ENCODE results near the gene MAPK4.

MAPK4 gene

DNA sequence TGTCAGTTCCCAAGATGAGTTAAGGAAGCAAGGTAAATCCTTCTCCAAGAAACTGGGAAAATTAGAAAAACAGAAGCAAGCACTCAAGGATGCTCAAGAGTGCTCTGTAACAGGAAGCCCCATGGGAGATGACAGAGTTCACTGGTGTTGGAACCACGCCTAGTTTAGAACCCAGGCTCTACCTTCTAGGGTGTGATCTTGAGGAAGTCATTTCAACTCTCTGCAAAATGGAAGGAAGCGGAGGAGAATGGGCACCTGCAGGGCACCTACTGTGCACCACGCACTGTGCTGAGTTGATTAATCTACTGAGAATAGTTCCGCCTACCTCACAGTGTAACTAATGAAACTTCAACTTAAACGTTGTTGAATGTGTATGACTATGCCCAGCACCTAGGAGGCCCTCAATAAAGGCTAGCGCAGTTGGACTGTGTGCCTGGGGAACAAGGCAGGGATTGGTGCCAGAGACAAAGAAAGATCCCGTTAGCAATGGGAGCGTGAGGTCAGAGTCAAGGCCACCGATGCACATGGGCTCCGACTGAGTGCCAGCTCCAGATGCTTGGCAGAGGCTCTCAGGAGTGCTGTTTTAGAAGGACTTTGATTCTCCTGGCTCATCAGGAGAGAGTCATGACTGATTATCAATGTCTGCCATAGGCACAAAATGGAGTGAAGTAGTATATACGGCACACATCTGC is 93.7 kb downstream of the MAPK4 start:
- DNase-seq (ENCODE audit: low read depth, low spot score), result no peak

DNA sequence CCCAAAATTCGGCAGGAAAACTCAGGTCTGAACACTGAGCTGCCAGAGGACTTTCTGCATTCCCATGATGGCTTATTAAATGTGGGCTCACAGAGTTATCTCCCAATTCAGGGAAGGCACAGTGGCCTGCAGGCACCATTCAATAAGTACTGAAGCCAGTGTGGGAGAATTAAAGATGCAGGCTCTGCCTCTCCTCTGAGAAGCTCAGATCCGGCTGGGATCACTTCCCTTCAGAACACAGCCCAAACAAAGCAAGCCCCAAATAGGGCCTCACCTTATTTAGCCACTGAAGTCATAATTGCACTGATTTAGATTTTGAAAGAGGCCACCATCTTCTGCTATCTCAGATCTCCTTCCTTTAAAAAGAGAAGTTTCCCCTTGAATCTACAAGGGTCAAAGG is 94.3 kb downstream of the MAPK4 start:
- DNase-seq (ENCODE audit: low read depth, low spot score), result no peak

DNA sequence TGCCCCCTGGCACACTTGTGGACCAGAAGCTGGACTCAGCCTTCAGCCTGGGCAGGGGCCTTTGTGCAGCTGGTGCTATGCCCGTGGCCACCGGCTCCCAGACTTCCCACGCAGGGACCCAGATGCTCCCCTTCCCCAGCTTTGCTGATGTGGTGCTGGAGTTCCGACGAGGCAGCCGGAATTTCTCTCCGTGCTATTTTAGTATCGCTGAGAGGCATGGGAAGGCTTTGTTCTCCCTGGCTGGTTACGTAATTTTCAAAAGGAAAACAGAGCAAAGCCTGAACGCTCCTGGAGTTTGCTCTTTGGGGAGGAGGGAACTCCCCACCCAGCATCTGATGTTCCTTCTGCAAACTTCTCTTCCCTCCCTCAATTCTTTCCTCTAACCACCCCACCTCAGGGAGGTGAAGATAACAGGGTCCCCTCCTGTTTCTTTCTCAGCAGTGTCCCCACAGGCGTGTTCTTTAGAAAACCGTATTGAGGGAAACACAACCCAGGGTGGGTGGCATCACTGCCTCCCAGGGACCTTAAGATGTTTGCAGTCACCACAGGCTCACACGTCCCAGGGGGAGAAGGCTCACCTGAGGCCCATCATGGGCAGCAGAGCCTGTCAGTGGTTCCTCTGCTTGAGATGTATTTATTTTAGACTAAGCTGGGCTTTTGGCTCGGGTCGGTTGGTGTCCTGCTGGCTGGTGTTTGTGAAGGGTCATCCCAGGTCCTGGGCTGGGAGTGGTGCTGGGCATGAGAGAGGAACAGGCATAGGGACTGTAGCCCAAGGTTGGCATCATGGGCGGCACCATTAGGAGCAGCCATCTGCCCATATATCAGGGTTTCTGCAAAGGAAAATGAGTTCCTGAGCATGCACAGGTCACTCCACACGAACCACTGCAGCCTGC is 95.0 kb downstream of the MAPK4 start:
- no peak for DNase-seq (ENCODE audit: low read depth, low spot score)

DNA sequence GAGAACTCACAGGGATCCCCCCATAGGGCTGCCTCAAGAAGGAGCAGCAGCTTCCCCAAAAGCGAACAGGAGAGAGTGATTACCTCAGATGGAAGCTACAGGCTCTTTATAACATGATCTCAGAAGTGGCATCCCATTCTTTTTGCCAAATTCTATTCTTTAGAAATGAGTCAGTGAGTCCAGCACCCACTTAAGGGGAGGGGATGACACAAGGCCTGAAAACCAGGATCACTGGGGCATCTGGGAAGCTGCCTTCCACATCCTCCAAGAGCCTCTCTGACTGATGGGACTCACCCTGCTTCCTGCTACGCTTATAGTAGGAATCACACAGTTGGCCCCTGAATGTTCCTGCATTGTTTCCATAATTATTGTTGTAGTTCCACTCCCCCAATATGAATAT is 96.5 kb downstream of the MAPK4 start:
- DNase-seq (ENCODE audit: low read depth, low spot score), result no peak

DNA sequence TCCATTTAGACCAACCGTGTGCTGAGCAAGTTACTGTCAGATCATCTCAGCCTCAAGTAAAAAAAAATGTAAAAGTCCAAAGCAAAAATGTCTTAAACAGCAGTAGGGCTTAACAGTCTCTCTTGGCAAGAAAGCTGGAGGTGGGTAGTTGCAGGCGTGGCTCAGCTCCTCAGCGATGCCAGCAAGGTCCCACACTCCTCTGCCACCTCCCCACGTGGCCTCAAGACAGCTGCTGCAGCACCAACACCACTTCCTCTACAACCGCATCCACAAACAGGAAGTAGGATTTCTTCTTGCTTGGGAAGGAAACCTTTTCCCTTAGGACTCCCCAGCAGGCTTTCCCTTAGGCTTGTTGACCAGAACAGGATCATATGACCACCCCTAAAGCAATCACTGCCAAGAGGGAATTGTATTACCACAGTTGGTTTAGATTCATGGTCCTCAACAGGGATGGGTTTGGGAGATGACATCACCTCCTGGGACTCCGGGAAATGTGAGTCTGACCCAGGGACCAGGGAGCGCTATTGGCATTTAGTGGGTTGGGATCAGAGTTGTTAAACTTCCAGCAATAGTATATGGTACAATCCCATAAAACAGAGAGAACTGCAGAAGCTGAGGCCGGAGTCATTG is 97.1 kb downstream of the MAPK4 start:
- DNase-seq (ENCODE audit: low read depth, low spot score), result no peak

DNA sequence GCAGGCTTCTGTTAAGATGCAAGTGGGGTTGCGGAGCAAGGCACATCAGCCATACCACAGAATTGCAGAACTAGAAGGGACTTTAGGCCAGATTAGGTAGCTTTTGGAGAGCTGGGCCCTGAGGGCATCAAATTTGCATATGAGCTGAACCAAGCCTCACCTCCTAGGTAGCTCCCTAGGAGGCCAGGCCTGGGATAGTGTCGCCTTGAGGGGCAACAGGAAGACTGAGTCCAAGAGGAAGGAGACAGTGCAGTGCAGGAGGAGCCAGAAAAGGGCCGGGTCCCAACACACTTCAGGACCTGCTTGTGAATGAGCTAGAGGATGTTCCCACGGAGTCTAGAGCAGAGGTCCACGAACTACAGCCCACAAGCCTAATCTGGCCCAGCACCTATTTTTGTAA is 98.7 kb downstream of the MAPK4 start:
- no peak for DNase-seq (ENCODE audit: low read depth, low spot score)

DNA sequence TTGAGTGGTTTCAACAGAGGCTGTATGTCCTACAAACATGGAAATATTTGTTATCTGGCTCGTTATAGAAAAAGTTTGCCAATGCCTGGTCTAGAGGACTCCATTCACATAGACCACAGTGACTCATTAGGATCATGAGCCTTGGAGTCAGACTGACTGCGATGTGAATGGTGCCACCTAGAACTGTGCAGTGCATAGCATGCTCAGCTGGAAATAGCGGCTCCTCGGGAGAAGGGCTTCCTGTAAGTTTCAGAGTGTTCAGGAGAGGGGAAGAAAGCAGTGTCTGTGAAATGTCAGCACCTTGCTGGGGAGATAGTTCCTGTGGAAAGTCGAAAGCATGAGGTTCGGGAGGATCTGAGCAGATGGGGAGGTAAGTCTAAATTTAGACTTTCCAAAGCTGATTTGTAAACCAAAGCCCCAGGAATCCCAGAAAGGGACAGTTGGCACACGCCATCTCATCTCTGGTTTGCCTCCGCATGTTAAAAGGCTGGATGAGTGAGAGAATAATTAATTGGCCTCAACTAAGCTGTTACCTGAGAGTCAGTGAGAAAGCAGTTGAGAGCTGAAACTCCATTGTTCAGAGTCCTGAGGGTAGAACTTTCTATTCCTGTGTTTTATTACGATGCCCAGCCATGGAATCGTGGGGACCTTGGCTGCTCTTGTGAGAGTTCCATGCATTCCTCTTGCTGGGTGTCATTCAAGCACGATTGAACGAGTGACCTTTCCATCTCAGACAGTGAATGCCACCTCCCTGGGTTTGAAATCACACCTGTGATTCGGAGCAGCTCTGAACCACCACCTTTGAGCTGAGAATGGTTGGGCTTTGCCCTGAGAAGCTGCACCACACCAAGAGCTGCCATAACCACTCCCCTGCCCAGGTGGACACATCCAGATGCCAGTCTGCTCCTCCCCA is 99.5 kb downstream of the MAPK4 start:
- DNase-seq (ENCODE audit: low read depth, low spot score), result no peak

DNA sequence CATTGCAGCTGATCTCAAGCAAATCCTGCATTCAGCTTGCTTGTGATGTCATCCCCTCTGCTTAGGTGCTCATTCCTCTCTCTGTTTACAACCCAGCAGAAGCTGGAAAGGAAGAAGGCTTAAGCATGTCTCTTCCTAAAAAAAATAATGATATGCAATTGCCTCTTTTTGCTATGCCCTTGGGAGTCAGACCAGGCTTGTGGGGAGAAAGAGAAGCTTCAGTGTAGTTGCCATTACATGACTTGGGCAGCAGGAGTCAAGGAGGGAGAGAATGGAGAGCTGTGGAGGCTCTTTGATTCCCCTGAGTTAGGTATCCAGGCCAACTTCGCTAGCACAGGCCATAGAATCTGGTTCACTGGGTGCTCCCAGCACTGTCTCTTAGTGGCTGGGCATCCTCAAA is 101.1 kb downstream of the MAPK4 start:
- DNase-seq (ENCODE audit: low read depth, low spot score), result no peak

DNA sequence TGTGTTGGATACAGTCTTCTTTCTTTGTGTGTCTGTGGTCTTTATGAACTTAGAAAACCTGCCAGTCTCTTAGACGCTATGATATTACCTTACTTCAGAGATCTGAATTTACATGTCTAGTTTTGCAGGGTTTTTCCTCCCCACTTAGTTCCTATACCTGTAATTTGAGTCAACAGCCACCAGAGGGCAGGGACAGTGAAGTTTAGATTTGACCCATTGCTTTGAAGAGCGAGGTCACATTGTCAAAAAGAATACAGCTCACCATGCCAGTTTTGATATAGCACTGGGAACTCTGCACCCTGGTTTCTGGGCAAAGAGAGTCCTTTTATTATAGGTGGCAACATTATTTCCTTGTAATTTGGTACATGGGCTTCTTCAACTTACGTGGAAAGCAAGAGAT is 102.3 kb downstream of the MAPK4 start:
- DNase-seq (ENCODE audit: low read depth, low spot score), result no peak

DNA sequence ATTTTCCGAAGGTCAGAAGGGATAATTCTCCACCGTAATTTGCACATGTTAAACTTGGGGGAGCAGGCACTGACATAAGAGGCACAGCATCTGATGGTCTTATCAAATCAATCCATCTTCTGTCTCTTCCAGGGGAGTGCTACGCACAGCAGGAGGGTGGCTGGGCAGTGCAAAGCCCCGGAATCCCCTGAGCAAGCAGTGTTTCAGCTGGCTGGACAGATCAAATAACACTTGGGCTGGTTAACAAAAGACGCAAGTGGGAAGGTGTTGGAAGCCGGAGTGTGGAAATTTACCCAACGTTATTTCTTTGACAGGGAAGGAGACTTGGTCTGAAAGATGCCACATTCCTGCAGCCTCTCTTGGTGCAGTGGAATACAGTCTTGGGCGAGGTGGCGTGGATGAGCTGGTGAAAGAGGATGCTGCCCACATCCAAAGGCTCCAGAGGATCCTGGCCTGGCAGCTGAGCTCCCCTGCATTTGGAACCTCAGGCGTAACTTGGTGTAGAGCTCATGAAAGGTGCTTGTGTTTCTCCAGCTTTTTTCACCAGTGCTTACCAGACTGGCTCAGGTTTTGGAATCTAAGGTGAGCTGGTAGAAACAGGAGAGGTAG is 103.0 kb downstream of the MAPK4 start:
- no peak for DNase-seq (ENCODE audit: low read depth, low spot score)

DNA sequence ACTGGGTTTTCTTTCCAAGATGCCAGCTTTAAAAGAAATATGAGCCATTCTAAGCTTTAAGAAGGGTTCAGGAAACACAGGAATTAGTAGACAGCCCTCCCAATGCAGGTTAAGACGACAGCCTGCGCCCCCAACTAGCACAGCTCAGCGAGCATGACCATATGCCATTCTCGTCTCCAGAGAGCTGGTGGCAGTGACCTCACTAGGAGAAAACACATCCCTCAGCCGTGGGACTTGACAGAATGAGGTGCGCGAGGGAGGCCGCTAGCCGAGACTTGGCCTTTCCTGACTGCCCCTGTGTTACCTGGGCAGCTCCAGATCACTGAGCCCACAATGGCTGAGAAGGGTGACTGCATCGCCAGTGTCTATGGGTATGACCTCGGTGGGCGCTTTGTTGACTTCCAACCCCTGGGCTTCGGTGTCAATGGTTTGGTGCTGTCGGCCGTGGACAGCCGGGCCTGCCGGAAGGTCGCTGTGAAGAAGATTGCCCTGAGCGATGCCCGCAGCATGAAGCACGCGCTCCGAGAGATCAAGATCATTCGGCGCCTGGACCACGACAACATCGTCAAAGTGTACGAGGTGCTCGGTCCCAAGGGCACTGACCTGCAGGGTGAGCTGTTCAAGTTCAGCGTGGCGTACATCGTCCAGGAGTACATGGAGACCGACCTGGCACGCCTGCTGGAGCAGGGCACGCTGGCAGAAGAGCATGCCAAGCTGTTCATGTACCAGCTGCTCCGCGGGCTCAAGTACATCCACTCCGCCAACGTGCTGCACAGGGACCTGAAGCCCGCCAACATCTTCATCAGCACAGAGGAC is 103.9 kb downstream of the MAPK4 start:
- DNase-seq (ENCODE audit: low read depth, low spot score), result no peak

DNA sequence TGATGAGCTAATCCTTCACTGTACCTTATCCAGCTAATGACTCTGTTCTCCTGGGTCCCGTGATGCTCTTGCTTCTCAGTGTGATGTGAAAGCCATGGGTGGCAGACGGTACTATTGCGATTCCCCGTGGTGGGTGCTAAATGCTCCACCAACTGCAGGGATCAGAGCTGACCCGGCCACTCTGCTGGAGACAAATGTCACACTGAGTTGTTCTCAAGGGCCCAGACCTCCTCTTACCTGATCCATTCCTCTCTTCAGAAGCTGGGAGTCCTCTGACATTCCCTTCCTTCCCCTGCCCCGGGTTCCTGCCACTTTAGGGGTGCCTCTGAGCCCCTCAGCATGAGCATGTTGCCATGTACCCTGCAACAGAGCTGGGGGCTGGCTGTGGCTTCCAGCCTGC is 105.1 kb downstream of the MAPK4 start:
- DNase-seq (ENCODE audit: low read depth, low spot score), result no peak

DNA sequence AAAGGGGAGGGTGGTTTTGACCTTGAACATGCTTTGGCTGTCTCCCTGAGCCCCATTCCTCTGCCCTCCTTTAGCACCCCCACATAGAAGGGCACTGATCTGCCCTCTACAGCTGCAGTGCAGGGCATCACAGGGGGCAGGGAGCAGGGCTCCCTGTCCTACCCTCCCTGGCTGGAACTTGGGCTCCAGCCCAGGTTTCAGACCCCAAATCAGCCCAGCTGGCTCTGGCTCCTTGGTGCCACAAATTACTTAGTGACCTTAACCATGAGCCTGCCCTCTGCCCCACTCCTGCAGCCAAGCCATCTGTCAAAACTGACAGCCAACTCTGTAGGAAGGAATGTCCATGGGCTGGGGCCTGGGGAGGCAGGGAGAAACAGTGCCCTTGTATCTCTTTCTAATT is 105.6 kb downstream of the MAPK4 start:
- no peak for DNase-seq (ENCODE audit: low read depth, low spot score)

DNA sequence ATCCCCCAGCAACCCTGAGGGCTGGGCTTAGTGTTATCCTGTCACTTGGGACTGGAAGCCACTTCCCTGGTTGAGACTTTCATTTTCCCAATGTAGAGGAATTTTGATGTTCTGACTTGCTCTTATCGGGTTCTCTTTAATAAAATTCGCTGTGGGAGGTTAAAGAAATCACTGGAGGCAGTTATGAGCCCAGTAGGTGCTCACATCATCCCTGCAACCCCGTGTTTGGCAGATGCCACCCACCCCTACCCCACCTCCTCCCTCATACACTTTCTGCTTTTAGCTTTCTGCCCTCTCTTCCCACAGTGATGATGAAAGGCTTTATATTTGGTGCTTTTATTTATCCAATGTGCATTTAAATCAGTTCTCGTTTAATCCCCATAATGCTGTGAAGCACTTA is 106.6 kb downstream of the MAPK4 start:
- DNase-seq (ENCODE audit: low read depth, low spot score), result no peak

DNA sequence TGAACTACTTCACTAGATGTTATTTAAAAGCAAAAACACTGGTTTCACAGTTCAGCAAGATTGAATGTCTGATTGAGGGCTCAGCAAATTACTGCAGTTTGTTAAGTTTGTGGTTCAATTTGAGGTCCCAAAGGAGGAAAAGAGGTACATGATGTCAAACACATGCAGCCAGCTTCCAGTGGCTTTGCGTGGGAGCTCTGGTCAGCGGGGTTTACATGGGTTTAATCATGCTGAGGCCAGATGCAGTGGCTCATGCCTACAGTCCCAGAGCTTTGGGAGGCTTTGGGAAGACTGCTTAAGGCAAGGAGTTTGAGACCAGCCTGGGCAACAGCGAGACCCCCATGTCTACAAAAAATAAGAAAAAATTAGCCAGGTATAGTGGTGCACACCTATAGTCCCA is 111.5 kb downstream of the MAPK4 start:
- DNase-seq (ENCODE audit: low read depth, low spot score), result no peak

DNA sequence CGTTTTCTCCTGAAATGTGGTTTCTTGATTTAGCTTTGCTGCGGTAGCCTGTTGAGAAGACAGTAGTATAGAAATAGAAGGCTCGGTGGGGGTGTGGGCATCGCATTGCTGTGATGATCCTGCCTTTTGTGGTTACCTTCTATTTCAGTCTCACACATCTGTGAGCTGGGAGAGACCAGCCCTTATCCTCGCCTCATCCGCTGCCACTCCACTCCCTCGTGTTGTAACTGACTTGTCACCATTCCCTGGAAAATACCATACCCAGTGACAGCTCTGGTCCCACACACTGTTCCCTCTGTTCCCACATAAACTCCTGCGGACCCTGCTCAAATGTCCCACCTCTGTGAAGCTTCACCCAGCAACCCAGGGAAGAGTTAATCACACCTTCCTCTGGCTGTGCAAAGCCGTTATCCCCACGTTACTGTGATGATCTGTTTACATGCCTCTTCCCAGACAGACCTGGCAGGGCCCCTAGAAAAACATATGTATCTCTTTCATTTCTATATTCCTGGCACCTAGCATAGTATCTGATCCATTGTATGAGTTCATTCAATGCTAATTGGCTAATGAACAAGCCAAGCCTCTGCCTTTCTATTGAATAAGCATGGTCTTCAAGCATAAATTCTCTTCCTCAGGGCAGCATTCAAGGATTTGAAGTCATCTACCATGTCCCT is 114.6 kb downstream of the MAPK4 start:
- DNase-seq (ENCODE audit: low read depth, low spot score), result no peak

DNA sequence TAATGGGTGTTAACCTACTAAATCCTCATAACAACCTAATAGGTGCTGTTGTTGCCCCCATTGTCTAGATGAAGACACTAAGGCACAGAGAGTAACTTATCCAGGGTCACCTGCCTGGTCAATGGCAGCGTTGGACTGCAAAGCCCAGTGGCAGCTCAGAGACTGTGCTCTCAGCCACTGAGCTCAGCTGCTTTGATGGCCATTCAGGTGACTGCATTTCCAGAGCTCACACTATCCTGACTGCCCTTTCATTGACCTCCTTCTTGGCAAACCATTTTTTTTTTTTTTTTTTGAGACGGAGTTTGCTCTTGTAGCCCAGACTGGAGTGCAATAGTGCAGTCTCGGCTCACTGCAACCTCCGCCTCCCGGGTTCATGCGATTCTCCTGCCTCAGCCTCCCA is 115.2 kb downstream of the MAPK4 start:
- DNase-seq (ENCODE audit: low read depth, low spot score), result no peak

DNA sequence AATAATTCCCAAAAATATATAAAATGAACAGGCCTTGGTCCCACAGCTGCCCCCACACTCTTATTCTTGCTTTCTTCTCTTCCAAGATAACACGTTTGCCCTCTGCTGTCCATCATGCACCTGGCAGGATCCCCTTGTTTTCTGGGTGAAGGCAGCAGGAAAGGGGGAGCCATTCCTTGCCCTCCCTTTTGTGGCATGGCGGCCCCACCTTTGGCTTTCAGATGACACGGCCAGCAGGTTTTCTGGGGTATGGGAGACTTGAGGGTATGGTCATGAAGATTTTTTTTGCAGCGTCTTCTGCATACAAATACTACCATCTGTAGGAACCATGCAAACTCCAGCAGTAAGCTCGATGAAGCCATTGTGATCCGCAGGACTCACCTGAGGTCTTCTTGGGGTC is 118.8 kb downstream of the MAPK4 start:
- DNase-seq (ENCODE audit: low read depth, low spot score), result no peak

DNA sequence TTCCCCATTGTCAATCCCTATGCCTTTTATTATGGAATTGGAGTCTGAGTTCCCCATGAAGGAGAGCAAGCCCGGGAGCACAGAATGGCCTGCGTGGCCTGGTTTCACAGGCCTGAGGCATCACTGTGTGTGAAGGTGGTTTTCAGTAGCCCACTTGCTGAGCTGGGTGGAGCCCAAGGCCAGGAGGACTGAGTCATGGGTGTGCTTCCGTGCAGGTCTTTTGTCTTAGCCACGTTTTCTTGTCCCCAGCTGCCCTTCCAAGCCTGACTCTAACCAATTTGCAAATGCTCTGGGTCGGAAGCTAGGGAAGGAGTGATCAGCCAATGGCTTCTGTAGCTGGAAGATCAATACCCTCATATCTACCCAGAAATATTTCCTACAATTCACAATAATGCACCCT is 119.2 kb downstream of the MAPK4 start:
- no peak for DNase-seq (ENCODE audit: low read depth, low spot score)

DNA sequence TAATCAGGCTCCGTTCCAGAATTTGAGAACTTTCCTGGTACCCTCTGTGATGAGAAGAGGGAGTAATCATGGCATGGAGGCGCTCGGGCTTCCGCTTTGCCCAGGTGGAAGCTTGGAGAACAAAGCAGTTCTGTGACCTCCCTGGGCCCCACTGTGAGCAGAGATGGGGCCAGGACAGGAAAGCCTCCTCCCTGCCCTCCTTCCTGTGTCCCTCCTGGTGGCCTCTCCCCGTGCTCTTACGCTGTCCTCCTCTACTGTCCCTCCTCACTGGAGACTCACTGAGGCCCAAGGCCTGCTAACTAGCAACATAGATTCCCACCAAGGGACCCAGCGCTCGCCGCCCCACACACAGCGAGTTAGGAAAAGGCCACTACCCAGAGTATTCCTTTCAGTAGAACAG is 119.8 kb downstream of the MAPK4 start:
- DNase-seq (ENCODE audit: low read depth, low spot score), result no peak

Data from activated CD4-positive, CD25-positive, alpha-beta regulatory T cell treated with anti-CD3 and anti-CD28 coated beads, Interleukin-2, amount 50 U/mL, for 16 hours (primary cell).